Measurements from ENCODE around the gene TMEM184A. TPM values are rescaled to one million over a fixed set of nuclear protein-coding genes. Genes with fewer than 3 reads are reported as not detected.

The TMEM184A gene
- total and polyA plus RNA-seq, 2 of the 13 experiments (the other 11 are each of a cell fraction or from before 2014, with no cell fraction given), result 9.5 to 20.4 TPM

GRCh38 chr7:1555813-1556543 is at the start of gene TMEM184A (continued):
- TF ChIP-seq THAP11 (CRISPR knock-in tag; IDR thresholded peaks at IDR 0.05) (peak; percentile 77), TFAP4 (IDR thresholded peaks at IDR 0.05; ENCODE audit: borderline replicate concordance, low read depth) (peak; percentile 92), HNF1A (IDR thresholded peaks at IDR 0.05; ENCODE audit: low read depth) (no peak), HNF1A (CRISPR knock-in tag; IDR thresholded peaks at IDR 0.05; ENCODE audit: borderline replicate concordance) (peak; percentile 32; the same call in 1 of the 2 replicates), ERF (CRISPR knock-in tag; IDR thresholded peaks at IDR 0.05) (peak; percentile 64; the same call in 1 of the 2 replicates), SRF (IDR thresholded peaks at IDR 0.05; ENCODE audit: low read depth, low read length) (no peak), SP5 (CRISPR knock-in tag; IDR thresholded peaks at IDR 0.05; ENCODE audit: borderline replicate concordance, low read depth) (peak; percentile 44; the same call in 1 of the 2 replicates), ZNF775 (CRISPR knock-in tag; IDR thresholded peaks at IDR 0.05; ENCODE audit: borderline replicate concordance) (no peak), CAMTA2 (CRISPR knock-in tag; IDR thresholded peaks at IDR 0.05; ENCODE audit: borderline replicate concordance) (no peak), ZNF605 (CRISPR knock-in tag; IDR thresholded peaks at IDR 0.05) (peak; percentile 67; the same call in 1 of the 2 replicates), NCOA1 (CRISPR knock-in tag; IDR thresholded peaks at IDR 0.05) (no peak), ZNF138 (CRISPR knock-in tag; IDR thresholded peaks at IDR 0.05; ENCODE audit: low read depth) (0 out of 2 replicates have a peak, but pooled peaks have one; percentile 22), ZNF256 (CRISPR knock-in tag; conservative IDR thresholded peaks at IDR 0.05) (peak; percentile 70; the same call in 1 of the 2 replicates), RARA (CRISPR knock-in tag; IDR thresholded peaks at IDR 0.05) (peak; percentile 58), ZNF816 (CRISPR knock-in tag; IDR thresholded peaks at IDR 0.05; ENCODE audit: borderline replicate concordance) (no peak; the same call in 1 of the 2 replicates), ZNF10 (CRISPR knock-in tag; IDR thresholded peaks at IDR 0.05; ENCODE audit: borderline replicate concordance, low read depth) (no peak), SATB2 (CRISPR knock-in tag; IDR thresholded peaks at IDR 0.05) (0 out of 2 replicates have a peak, but pooled peaks have one; percentile 67), CCAR2 (optimal IDR thresholded peaks at IDR 0.05; ENCODE audit: low read depth, low read length) (no peak), SMARCE1 (IDR thresholded peaks at IDR 0.05; ENCODE audit: borderline replicate concordance) (no peak), ZNF20 (CRISPR knock-in tag; IDR thresholded peaks at IDR 0.05) (peak; percentile 78; the same call in 1 of the 2 replicates), TCF12 (IDR thresholded peaks at IDR 0.05) (no peak), TCF12 (CRISPR knock-in tag; IDR thresholded peaks at IDR 0.05) (peak; percentile 64; the same call in 1 of the 2 replicates), ZNF207 (IDR thresholded peaks at IDR 0.05; ENCODE audit: borderline replicate concordance) (no peak), NFE2L1 (CRISPR knock-in tag; IDR thresholded peaks at IDR 0.05; ENCODE audit: borderline replicate concordance) (no peak), ZNF691 (CRISPR knock-in tag; IDR thresholded peaks at IDR 0.05; ENCODE audit: borderline replicate concordance, low read depth) (no peak), MBNL3 (CRISPR knock-in tag; conservative IDR thresholded peaks at IDR 0.05) (no peak)

Measured in HepG2 (cell line).